Adipose tissue (tissue), 3 donors: ENCODE measurements around the gene ZNF366. TPM values are rescaled to one million over a fixed set of nuclear protein-coding genes. Genes with fewer than 3 reads are reported as not detected.

Experiments
- H3K27ac ChIP-seq: one replicate; pipeline ENCODE4 v1.5.1; 2013; ENCODE audit warnings: low read depth, low read length
- WGBS, 3 donors: extraction: QIAGEN DNeasy Blood & Tissue Kit; methylation state at CpG; one replicate each; pipeline ENCODE4 v1.1.7; 2013; 5-methylcytosine and 5-hydroxymethylcytosine counted together
- polyA plus RNA-seq, 3 donors: library from polyadenylated mRNA; stranded (reverse); fragments of 200-250 nt; gene quantifications; one replicate each; pipeline ENCODE4 v1.2.3, GENCODE V29; 2013
- donor health status: healthy with polysubstance abuse.
- donor health status: Bipolar disorder and iron deficiency.
- donor health status: healthy.

ZNF366 gene
- polyA plus RNA-seq, 3 donors = 0.82 to 3.3 (median 1.5) TPM

GRCh38 chr5:72476721-72477120, 30.5 kb downstream of the ZNF366 start:
- H3K27ac ChIP-seq = no peak overlapping the region
- WGBS, 3 donors = 87 to 91% (median 88%) methylated on average over 3 of the region's 3 CpGs

DNA sequence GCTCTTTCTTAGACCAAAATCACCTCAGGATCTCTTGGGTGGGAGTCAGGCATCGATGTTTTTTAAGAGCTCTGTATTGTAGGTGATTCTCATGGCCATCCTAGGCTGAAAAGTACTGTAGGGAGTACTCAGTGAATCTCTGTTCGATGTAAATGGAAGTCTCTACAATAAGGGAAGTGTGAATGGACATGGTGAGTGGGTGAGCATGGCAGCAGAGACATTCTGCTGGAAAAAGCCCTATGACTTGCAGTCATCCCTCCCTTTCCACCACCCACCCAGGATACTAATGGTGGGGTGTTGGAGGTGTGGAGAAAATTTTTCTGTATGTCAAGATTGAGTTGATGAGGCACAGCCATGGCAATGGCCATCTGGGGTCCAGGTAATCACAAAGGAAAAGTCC, 30.9 kb downstream of the ZNF366 start:
- H3K27ac ChIP-seq = no peak overlapping the region
- WGBS, 3 donors = 89 to 93% (median 92%) methylated on average over 2 of the region's 2 CpGs

DNA sequence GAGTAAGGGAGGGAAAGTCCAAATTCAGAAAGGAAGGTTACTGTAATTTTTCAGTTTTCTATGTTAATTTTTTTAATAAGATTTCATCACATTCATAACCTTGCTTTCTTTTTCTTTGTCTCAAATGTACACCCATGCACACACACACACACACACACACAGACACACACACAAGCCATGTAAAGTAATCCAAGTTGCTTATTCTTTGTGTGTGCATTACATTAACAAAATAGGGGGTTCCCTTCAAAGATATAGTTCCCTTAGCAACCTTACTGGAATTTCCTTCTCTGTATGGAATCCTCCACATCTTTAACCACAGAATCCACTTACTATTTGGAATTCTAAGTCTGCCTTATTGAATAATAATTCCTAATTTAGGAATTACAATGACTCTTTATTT, 32.7 kb downstream of the ZNF366 start:
- no peak overlapping the region for H3K27ac ChIP-seq

- 68 to 90% (median 90%) methylated on average over 1 of the region's 1 CpG for WGBS, 3 donors
- no peak overlapping the region for H3K27ac ChIP-seq
Observed at GRCh38 chr5:72474046-72474500, 33.1 kb downstream of the ZNF366 start.

DNA sequence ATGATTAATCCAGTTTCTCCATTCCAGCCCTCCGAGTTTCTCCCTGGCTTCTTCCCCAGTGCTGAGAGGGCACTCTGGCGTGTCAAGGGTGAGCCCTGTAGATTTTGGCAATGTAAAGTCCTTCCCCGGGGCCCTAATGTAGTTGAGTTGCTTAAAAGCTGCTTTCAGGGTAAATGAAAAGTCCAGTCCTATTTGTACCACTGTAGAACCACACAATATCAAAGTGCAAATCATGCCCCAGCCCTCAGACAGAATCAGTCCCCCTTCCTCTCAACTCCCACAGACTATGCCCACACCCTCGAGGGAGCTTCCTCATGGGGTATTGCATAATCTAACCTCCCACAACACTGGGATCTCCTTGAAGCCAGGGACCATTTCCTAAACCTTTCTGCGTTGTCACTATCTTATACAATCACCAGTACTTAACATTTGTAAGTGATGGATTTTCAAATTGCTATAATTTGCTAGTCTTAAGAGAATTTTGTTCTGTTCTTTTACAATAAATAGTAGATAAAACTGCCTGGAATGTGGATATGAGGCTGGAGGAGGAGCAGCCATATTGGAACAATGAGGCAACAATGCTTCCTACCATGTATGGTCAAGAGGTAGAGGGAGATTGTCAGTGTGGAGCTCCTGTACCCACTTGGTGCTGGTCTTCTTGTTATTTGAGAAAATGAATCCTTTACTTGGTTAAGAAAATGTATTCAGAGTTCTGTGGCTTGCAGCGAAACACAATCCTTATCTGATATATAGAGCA, 34.4 kb downstream of the ZNF366 start:
- no peak overlapping the region for H3K27ac ChIP-seq
- WGBS, 3 donors = 40 to 80% (median 51%) methylated on average over 6 of the region's 6 CpGs

GRCh38 chr5:72472031-72472430, 35.2 kb downstream of the ZNF366 start:
- 41 to 87% (median 50%) methylated on average over 1 of the region's 1 CpG for WGBS, 3 donors
- no peak overlapping the region for H3K27ac ChIP-seq

DNA sequence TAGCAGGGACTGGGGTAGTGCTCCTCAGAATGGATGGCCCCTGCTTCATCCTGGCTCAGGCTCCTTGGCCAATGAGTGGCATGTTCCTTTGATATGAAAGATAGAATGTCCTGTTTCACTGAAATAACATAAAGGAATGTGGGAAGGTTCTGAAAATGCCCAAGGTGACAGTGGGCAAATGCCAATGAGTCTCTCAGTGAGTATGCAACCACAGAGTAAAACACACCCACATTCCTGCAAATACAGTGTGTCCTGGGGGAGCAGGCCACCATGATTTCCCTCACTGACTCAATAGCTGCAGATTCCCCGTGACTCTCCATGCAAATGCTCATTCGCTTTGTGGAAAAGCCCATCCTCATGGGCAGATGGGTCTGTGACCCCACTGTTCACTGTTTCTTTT, 36.4 kb downstream of the ZNF366 start:
- no peak overlapping the region for H3K27ac ChIP-seq
- 96 to 98% (median 97%) methylated on average over 2 of the region's 2 CpGs for WGBS, 3 donors

- 21 to 23% (median 22%) methylated on average over 1 of the region's 1 CpG for WGBS, 3 donors
- no peak overlapping the region for H3K27ac ChIP-seq
Observed at GRCh38 chr5:72468606-72469005, 38.6 kb downstream of the ZNF366 start.

DNA sequence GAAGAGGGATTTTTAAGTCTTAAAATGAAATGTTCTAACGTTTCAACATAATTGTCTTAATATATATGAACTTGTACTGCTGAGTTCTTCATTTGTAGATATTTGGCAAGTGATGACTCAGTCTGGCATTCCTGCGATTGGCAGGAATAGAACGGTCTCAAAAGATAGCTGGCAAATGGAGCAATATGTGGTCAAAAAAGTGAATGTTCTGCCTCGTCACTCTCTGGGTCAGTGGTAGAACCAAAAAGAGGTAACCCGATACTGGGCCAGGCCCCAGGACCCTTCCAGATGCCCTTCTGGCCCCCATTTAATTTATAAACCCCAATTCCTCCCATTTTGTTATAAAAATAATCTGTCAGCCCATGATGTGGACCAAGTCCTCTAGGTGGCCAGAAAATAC, 39.2 kb downstream of the ZNF366 start:
- 48 to 88% (median 57%) methylated on average over 5 of the region's 5 CpGs for WGBS, 3 donors
- H3K27ac ChIP-seq = no peak overlapping the region

DNA sequence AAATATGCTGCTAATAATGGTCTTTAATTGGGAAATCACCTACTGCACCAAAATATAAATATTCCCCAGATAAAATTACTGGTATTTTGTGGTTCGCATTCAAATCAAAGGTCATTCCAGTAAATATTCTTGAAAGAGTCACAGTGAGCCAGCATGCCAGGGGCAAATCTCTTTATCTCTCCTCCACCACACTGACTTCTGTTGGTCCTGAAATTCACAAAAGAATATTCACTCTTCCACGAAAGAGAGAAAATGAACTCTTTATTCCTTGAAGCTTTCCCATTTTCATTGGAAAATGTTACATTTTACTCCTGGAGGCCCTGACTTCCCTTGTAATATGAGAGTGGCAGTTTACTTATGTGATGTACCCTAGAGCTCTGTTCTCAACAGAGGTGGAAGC, 39.7 kb downstream of the ZNF366 start:
- no peak overlapping the region for H3K27ac ChIP-seq
- WGBS, 3 donors = 86 to 89% (median 87%) methylated on average over 2 of the region's 2 CpGs

- no peak overlapping the region for H3K27ac ChIP-seq
Observed at GRCh38 chr5:72465601-72466563, 41.3 kb downstream of the ZNF366 start.

GRCh38 chr5:72465066-72465465, 42.1 kb downstream of the ZNF366 start:
- WGBS, 3 donors = 49 to 73% (median 54%) methylated on average over 2 of the region's 2 CpGs
- H3K27ac ChIP-seq = no peak overlapping the region

More at GRCh38 chr5:72465601-72466563, 41.3 kb downstream of the ZNF366 start:
- 85 to 88% (median 85%) methylated on average over 10 of the region's 10 CpGs for WGBS, 3 donors

- 69 to 77% (median 69%) methylated on average over 6 of the region's 6 CpGs for WGBS, 3 donors
- no peak overlapping the region for H3K27ac ChIP-seq
Observed at GRCh38 chr5:72464071-72464470, 43.1 kb downstream of the ZNF366 start.

GRCh38 chr5:72463449-72464052, 43.7 kb downstream of the ZNF366 start:
- WGBS, 3 donors = 57 to 73% (median 63%) methylated on average over 6 of the region's 6 CpGs
- H3K27ac ChIP-seq = no peak overlapping the region

DNA sequence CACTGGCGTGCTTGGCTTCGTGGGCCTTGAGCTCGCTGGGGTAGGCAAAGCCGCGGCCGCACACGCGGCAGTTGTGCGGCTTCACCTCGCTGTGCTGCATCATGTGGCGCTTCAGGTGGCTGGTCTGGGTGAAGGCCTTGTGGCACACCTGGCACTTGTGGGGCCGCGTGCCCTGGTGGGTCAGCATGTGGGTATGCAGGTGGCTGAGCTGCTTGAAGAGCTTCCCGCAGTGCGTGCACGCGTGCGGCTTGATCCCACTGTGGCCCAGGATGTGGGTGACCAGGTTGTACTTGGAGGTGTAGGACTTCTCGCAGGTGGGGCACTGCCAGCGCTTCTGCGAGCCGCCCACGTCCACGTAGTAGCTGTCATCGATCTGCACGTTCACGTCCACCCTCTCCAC, 46.8 kb downstream of the ZNF366 start:
- WGBS, 3 donors = 98 to 100% (median 98%) methylated on average over 27 of the region's 27 CpGs
- H3K27ac ChIP-seq = no peak overlapping the region

DNA sequence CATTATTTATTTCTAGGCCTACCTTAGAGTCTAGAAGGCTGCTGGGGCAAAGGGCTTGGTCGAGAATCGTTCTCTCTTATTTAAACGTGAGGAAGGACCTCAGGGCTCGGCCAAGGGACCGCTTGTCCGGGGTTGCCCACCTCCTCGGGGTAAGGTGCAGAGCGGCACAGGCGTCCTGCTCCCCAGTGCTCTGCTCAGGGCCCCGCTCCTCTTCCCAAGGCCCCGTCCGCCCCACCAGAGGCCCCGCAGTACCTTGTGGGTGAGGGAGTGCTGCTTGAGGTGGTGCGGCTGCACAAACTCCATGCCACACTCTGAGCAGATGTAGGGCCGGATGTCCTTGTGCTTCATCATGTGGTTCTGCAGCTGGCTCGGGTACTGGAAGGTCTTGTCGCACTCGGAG, 47.3 kb downstream of the ZNF366 start:
- no peak overlapping the region for H3K27ac ChIP-seq
- WGBS, 3 donors = 97 to 99% (median 98%) methylated on average over 18 of the region's 18 CpGs

GRCh38 chr5:72459089-72459661, 48.0 kb downstream of the ZNF366 start:
- H3K27ac ChIP-seq = no peak overlapping the region
- 51 to 67% (median 65%) methylated on average over 5 of the region's 5 CpGs for WGBS, 3 donors

DNA sequence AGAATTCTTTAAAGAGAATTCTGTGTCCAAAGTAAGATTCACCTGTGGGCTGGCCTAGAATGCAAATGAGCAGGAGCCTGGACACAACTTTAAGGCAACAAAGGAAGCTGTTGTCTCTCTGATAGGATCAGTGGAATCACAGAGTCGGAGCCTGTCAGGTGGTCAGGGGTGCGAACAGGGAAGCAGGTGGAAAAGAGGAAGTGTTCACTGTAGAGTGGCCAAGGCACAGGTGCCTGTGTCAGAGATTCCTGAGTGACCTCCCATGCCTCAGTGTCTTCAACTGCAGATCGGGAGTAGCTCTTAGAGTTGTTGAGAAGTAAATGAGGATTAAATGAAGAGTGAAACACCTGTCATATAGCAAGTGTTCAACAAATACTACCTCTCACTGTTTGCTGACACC, 48.8 kb downstream of the ZNF366 start:
- WGBS, 3 donors = 65 to 85% (median 83%) methylated on average over 3 of the region's 3 CpGs
- no peak overlapping the region for H3K27ac ChIP-seq

- no peak overlapping the region for H3K27ac ChIP-seq
- WGBS, 3 donors = 94 to 100% (median 95%) methylated on average over 1 of the region's 1 CpG
Observed at GRCh38 chr5:72457491-72457890, 49.7 kb downstream of the ZNF366 start.
